HG03342 (cell line): Measurements from ENCODE around the gene CAMTA1.

Experiments
- ATAC-seq: cut with Tn5 transposase; IDR thresholded peaks from one replicate; pipeline ENCODE4 v1.9.1; 2021; ENCODE audit warnings: mild to moderate bottlenecking, moderate library complexity; ENCODE audit not compliant: unreplicated experiment

CAMTA1 gene

GRCh38 chr1:7554385-7555235 lies 769.4 kb downstream of the CAMTA1 start:
- no peak for ATAC-seq

GRCh38 chr1:7555391-7556185 lies 770.3 kb downstream of the CAMTA1 start:
- ATAC-seq, result no peak

GRCh38 chr1:7557301-7557891 lies 772.1 kb downstream of the CAMTA1 start:
- ATAC-seq, result no peak

- ATAC-seq, result no peak
Measured at GRCh38 chr1:7558041-7558461, 772.8 kb downstream of the CAMTA1 start.

- ATAC-seq, result no peak
Measured at GRCh38 chr1:7558481-7558880, 773.2 kb downstream of the CAMTA1 start.

- ATAC-seq, result no peak
Measured at GRCh38 chr1:7558921-7559869, 773.9 kb downstream of the CAMTA1 start.

GRCh38 chr1:7560128-7560527 lies 774.9 kb downstream of the CAMTA1 start:
- no peak for ATAC-seq

- no peak for ATAC-seq
Measured at GRCh38 chr1:7560601-7561181, 775.4 kb downstream of the CAMTA1 start.

- no peak for ATAC-seq
Measured at GRCh38 chr1:7561331-7561921, 776.2 kb downstream of the CAMTA1 start.

GRCh38 chr1:7561936-7562728 lies 776.9 kb downstream of the CAMTA1 start:
- no peak for ATAC-seq

- ATAC-seq, result no peak
Measured at GRCh38 chr1:7562729-7563605, 777.7 kb downstream of the CAMTA1 start.

GRCh38 chr1:7564137-7564536 lies 778.9 kb downstream of the CAMTA1 start:
- ATAC-seq, result no peak

GRCh38 chr1:7565099-7565750 lies 780.0 kb downstream of the CAMTA1 start:
- no peak for ATAC-seq

GRCh38 chr1:7566417-7567375 lies 781.4 kb downstream of the CAMTA1 start:
- no peak for ATAC-seq

GRCh38 chr1:7567376-7567775 lies 782.1 kb downstream of the CAMTA1 start:
- ATAC-seq, result no peak

- ATAC-seq, result no peak
Measured at GRCh38 chr1:7568053-7568452, 782.8 kb downstream of the CAMTA1 start.
